Bronchial epithelial cell (primary cell): ENCODE measurements around the gene ADIPOQ. TPM values are rescaled to one million over a fixed set of nuclear protein-coding genes. Genes with fewer than 3 reads are reported as not detected.
A peak's percentile ranks its signal among the peaks of the same experiment; 100 is the strongest.
"Not testable (repeated sequence)": the region's sequence is repeated elsewhere in the genome, so short reads cannot be mapped to it uniquely, and the experiment has no call there.

ENCODE experiments used
- DNase-seq: peaks from one replicate; pipeline ENCODE4 v3.0.0-alpha.2; 2010; ENCODE audit warnings: low read depth
- FAIRE-seq: peaks from 2 replicates; lab custom pipeline; 2011; peaks lifted over from hg19 to GRCh38; lab: Jason Lieb, UNC
- H3K27me3 ChIP-seq: 2 replicates; pipeline ENCODE4 v1.5.1; 2011; ENCODE audit warnings: low read length; ENCODE audit not compliant: control insufficient read depth, insufficient read depth
- H3K36me3 ChIP-seq: 2 replicates; pipeline ENCODE4 v1.5.1; 2011; ENCODE audit warnings: low read length; ENCODE audit not compliant: control insufficient read depth, insufficient read depth
- H3K4me3 ChIP-seq: 2 replicates; pipeline ENCODE4 v1.5.1; 2011; ENCODE audit warnings: mild to moderate bottlenecking, low read depth, low read length, control low read depth
- total RNA-seq: library from RNA; depleted of rRNA; stranded (reverse); fragments of >200 nt; gene quantifications from 2 replicates; pipeline ENCODE4 v1.2.1, GENCODE V29; 2014
- TF ChIP-seq, protein P1 (sequence below): IDR thresholded peaks from 2 replicates; pipeline ENCODE4 v1.5.1; 2011; ENCODE audit warnings: mild to moderate bottlenecking, moderate library complexity, low read length, control low read depth, inconsistent platforms; ENCODE audit not compliant: insufficient read depth, severe bottlenecking

Gene ADIPOQ
- total RNA-seq, 1 donor from 2014 or later = not detected

DNA sequence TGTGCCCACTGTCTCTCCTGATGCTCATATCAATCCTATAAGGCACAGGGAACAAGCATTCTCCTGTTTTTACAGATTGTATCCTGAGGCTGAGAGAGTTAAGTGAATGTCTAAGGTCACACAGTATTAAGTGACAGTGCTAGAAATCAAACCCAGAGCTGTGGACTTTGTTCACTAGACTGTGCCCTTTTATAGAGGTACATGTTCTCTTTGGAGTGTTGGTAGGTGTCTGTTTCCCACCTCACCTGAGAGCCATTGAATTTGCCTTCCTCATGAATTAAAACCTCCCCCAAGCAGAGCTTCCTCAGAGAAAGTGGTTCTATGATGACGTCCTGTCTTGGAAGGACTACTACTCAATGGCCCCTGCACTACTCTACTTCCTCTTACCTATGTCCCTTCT is 12.4 kb downstream of the ADIPOQ start:
- no peak for DNase-seq
- FAIRE-seq = no peak
- TF ChIP-seq, protein P1, sequence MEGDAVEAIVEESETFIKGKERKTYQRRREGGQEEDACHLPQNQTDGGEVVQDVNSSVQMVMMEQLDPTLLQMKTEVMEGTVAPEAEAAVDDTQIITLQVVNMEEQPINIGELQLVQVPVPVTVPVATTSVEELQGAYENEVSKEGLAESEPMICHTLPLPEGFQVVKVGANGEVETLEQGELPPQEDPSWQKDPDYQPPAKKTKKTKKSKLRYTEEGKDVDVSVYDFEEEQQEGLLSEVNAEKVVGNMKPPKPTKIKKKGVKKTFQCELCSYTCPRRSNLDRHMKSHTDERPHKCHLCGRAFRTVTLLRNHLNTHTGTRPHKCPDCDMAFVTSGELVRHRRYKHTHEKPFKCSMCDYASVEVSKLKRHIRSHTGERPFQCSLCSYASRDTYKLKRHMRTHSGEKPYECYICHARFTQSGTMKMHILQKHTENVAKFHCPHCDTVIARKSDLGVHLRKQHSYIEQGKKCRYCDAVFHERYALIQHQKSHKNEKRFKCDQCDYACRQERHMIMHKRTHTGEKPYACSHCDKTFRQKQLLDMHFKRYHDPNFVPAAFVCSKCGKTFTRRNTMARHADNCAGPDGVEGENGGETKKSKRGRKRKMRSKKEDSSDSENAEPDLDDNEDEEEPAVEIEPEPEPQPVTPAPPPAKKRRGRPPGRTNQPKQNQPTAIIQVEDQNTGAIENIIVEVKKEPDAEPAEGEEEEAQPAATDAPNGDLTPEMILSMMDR = no peak
- Histone ChIP-seq H3K36me3 (no peaks in the 10 kb centered on the region), H3K27me3 (no peaks in the 10 kb centered on the region), H3K4me3 (no peak overlapping the region)

- FAIRE-seq (no peak), DNase-seq (no peak)
- TF ChIP-seq, protein P1 = no peak
- Histone ChIP-seq H3K36me3 (no peaks in the 10 kb centered on the region), H3K27me3 (no peaks in the 10 kb centered on the region), H3K4me3 (no peak overlapping the region)
Observed at GRCh38 chr3:186857743-186858142, 15.2 kb downstream of the ADIPOQ start.

GRCh38 chr3:186865215-186865853 is 22.8 kb downstream of the ADIPOQ start:
- not testable (repeated sequence) for H3K27me3 ChIP-seq, H3K4me3 ChIP-seq, H3K36me3 ChIP-seq, FAIRE-seq, DNase-seq

- not testable (repeated sequence) for DNase-seq, H3K36me3 ChIP-seq, H3K4me3 ChIP-seq, H3K27me3 ChIP-seq, FAIRE-seq
Observed at GRCh38 chr3:186866095-186866494, 23.6 kb downstream of the ADIPOQ start.

DNA sequence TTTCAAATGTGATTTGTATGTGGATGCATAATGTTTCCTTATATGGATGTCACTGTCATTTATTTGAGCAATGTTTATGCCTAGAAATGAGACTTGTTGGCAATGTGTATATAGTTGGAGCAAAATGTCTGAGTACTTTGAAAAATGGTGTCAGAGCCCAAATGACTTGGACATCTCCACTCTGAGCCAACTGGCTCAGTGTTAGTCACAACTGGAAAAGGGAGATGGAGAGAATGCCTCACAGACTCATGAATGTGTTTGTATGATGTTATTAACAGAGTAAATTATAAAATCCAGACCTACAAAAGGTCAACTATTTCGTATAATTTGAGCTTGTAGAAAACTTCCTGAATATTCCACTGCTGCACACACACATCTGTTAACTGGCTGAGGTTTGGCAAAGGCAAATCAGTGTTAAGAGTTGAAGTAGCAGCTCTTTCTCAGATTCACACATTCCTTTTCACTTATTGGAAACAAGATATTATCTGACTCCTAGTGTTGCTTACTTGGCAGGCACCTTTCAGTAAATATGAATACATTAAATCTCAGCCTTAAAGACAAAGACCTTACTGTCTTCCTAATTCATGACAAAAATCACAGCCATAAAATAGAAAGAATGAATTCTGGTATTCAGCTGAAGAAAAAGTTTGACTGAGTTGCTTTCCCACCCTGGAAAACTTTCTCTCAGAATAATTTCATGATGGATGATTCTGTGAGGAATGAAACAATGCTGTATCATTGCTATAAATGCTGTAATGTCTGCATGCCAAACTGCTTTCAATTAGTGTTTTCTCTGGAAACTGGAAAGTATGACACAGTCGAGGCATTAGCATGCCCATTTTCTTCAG is 27.0 kb downstream of the ADIPOQ start:
- Histone ChIP-seq H3K27me3 (no peaks in the 10 kb centered on the region), H3K36me3 (no peaks in the 10 kb centered on the region), H3K4me3 (no peak overlapping the region)
- TF ChIP-seq, protein P1 = no peak
- FAIRE-seq (no peak), DNase-seq (peak; percentile 24)

DNA sequence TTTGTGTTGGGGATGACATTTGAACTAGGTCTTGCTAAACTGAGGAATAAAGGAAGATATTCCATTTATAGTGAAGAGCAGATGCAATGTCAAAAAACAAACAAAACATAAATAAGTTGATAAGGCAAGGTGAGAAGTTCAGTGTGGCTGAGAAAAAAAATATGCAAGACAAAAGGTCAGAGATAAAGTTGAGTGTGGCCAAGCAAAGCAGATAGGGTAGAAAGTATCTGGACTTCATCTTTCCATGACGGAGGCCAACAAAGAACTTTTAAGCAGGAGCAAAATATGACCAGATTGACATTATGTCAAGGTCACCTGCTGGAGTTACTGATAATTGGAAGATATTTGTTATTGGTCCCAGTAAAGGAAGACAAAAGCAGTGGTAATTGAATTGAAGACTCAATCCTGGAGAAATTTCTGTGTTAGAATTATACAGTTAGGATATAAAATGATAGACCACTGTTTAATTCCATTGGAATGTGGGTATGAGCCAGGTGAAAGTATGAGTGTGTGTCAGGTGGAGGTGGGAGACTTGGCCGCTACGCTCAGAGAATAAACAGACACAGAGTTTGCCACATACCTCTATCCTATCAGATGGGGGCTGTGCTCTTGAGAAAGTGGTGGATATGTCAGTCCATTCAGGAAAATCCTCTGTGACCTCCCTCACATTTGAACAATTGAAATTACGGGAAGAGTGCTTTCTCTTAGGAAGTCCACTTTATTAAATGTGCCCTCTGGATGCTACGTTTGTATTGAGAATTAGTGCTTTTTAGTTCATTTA is 28.1 kb downstream of the ADIPOQ start:
- FAIRE-seq = no peak
- H3K4me3 ChIP-seq = no peak overlapping the region
- TF ChIP-seq, protein P1 = no peak
- no peaks in the 10 kb centered on the region for H3K36me3 ChIP-seq
- peak; percentile 43 for DNase-seq
- no peaks in the 10 kb centered on the region for H3K27me3 ChIP-seq
